Mesenchymal stem cell (in vitro differentiated cells and primary cell): Measurements from ENCODE around the gene RPS18.

Experiments used
- DNase-seq: peaks from one replicate; pipeline ENCODE4 v3.0.0-alpha.2; 2013
- H2AFZ ChIP-seq: one replicate; pipeline ENCODE4 v1.6.1; 2013; ENCODE audit warnings: low read depth, mild to moderate bottlenecking, control low read depth, inconsistent platforms, low read length, moderate library complexity
- H2AK5ac ChIP-seq: 2 replicates; pipeline ENCODE4 v1.6.1; 2013; ENCODE audit warnings: low read length, moderate library complexity, mild to moderate bottlenecking, inconsistent platforms; ENCODE audit not compliant: severe bottlenecking
- H2BK120ac ChIP-seq: one replicate; pipeline ENCODE4 v1.6.1; 2013; ENCODE audit warnings: low read depth, mild to moderate bottlenecking, inconsistent platforms, low read length, moderate library complexity
- H2BK12ac ChIP-seq, 2 experiments: one replicate each; pipeline ENCODE4 v1.6.1; 2013; ENCODE audit warnings: inconsistent platforms in 2 of 2, low read length in 2 of 2, mild to moderate bottlenecking in 2 of 2, moderate library complexity in 2 of 2, control low read depth in 1 of 2
- H2BK15ac ChIP-seq: one replicate; pipeline ENCODE4 v1.6.1; 2013; ENCODE audit warnings: mild to moderate bottlenecking, low read depth, inconsistent platforms; ENCODE audit not compliant: poor library complexity, severe bottlenecking
- H2BK5ac ChIP-seq: 2 replicates; pipeline ENCODE4 v1.6.1; 2013; ENCODE audit warnings: low read depth, mild to moderate bottlenecking, low read length, control low read depth, inconsistent platforms; ENCODE audit not compliant: poor library complexity, severe bottlenecking
- H3K14ac ChIP-seq, 2 experiments: one replicate each; pipeline ENCODE4 v1.6.1; 2013; ENCODE audit warnings: inconsistent platforms in 2 of 2, low read length in 2 of 2, control low read depth in 1 of 2, mild to moderate bottlenecking in 1 of 2, moderate library complexity in 1 of 2
- H3K18ac ChIP-seq, 2 experiments: one replicate each; pipeline ENCODE4 v1.6.1; 2013; ENCODE audit warnings: inconsistent platforms in 2 of 2, low read length in 2 of 2, control low read depth in 1 of 2, low read depth in 1 of 2, mild to moderate bottlenecking in 1 of 2
- H3K23ac ChIP-seq, 2 experiments: one replicate each; pipeline ENCODE4 v1.6.1; 2013; ENCODE audit warnings: inconsistent platforms in 2 of 2, low read length in 2 of 2, mild to moderate bottlenecking in 2 of 2, moderate library complexity in 2 of 2, control low read depth in 1 of 2
- H3K27ac ChIP-seq: 2 replicates; pipeline ENCODE4 v1.5.1; 2013; ENCODE audit warnings: mild to moderate bottlenecking, moderate library complexity, low read length, control low read depth, inconsistent platforms; ENCODE audit not compliant: poor library complexity, severe bottlenecking
- H3K27me3 ChIP-seq, 2 experiments: 2 replicates each; pipeline versions ENCODE4 v1.6.1 to v1.7.0; 2013; ENCODE audit warnings: low read length in 2 of 2, mild to moderate bottlenecking in 2 of 2, moderate library complexity in 2 of 2, control low read depth in 1 of 2, inconsistent platforms in 1 of 2; ENCODE audit not compliant: control insufficient read depth in 1 of 2, insufficient read depth in 1 of 2
- H3K36me3 ChIP-seq, 2 experiments: 2 replicates each; pipeline versions ENCODE4 v1.6.1 to v1.7.0; 2013; ENCODE audit warnings: low read length in 2 of 2, control low read depth in 1 of 2, inconsistent platforms in 1 of 2, low read depth in 1 of 2, mild to moderate bottlenecking in 1 of 2; ENCODE audit not compliant: insufficient read depth in 2 of 2, control insufficient read depth in 1 of 2
- H3K4ac ChIP-seq, 2 experiments: one replicate each; pipeline ENCODE4 v1.6.1; 2013; ENCODE audit warnings: inconsistent platforms in 2 of 2, low read length in 2 of 2, mild to moderate bottlenecking in 2 of 2, moderate library complexity in 2 of 2, control low read depth in 1 of 2, low read depth in 1 of 2
- H3K4me1 ChIP-seq: 2 replicates; pipeline ENCODE4 v1.6.1; 2013; ENCODE audit warnings: low read depth, low read length, control low read depth; ENCODE audit not compliant: control insufficient read depth, insufficient read depth
- H3K4me2 ChIP-seq: 2 replicates; pipeline ENCODE4 v1.6.1; 2013; ENCODE audit warnings: low read length, mild to moderate bottlenecking, inconsistent platforms; ENCODE audit not compliant: poor library complexity, severe bottlenecking
- H3K4me3 ChIP-seq, 2 experiments: 2 replicates each; pipeline versions ENCODE4 v1.5.1 to v1.7.0; 2013; ENCODE audit warnings: low read length in 2 of 2, mild to moderate bottlenecking in 2 of 2, control low read depth in 1 of 2, low read depth in 1 of 2; ENCODE audit not compliant: insufficient read depth in 1 of 2
- H3K79me1 ChIP-seq: replicated peaks from 2 replicates; pipeline ENCODE4 v1.6.1; 2013; ENCODE audit warnings: mild to moderate bottlenecking, control low read depth, low read length, inconsistent platforms; ENCODE audit not compliant: poor library complexity, severe bottlenecking
- H3K9ac ChIP-seq: 2 replicates; pipeline ENCODE4 v1.7.0; 2013; ENCODE audit warnings: mild to moderate bottlenecking, low read length, moderate library complexity
- H3K9me3 ChIP-seq: 2 replicates; pipeline ENCODE4 v1.7.0; 2013; ENCODE audit warnings: mild to moderate bottlenecking, low read length; ENCODE audit not compliant: control insufficient read depth
- H4K8ac ChIP-seq: one replicate; pipeline ENCODE4 v1.6.1; 2013; ENCODE audit warnings: inconsistent platforms, mild to moderate bottlenecking, low read length, moderate library complexity
- H4K91ac ChIP-seq: one replicate; pipeline ENCODE4 v1.6.1; 2013; ENCODE audit warnings: mild to moderate bottlenecking, low read length, inconsistent platforms
- WGBS: methylation state at CpG from one replicate; pipeline ENCODE4 v1.1.7; 2013; ENCODE audit warnings: mixed read lengths; 5-methylcytosine and 5-hydroxymethylcytosine counted together

The RPS18 gene

DNA sequence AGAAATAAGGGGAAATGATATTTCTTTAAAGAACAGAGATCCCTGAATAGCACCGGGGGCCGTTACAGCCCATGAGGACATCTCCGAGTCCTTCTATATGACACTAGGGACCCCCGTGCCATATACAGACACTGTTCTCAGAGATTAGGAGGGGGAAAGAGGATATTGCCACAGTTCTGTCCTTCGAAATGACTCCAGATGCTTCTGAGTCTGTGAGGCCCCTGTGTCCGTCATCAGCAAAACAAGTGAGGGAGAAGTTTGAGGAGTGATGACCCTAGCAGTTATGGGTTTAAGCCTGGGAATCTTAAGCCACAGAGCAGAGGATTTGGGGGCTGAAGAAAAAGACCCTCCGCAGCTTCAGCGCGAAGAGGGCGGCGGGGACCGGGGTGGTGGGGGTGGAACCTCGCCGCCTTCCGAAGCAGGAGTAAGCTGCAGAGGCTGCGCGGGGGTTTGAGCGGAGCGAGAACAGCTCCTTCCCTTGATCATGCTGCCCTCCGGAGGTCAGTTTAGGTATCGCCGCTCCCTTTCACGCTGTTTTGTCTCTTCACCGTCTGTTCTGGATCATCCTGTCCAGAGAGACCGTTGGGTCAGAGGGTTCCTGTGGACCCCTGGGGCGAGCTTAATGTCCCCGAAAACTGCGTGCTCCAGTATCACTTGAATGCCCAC lies 23.8 kb upstream of the RPS18 start:
- Histone ChIP-seq H3K4me2 (peak overlapping the region; percentile 95), H3K23ac (no peak overlapping the region), H3K4me3 (peak overlapping the region; percentile 61 to 72), H4K8ac (peak overlapping the region; percentile 74), H3K9ac (peak overlapping the region; percentile 88), H3K36me3 (peaks cover 9 to 14% of the 10 kb centered on the region in 2 experiments), H2AK5ac (no peak overlapping the region), H4K91ac (peak overlapping the region; percentile 14), H2BK120ac (peak overlapping the region; percentile 74), H3K9me3 (no peaks in the 10 kb centered on the region), H3K4ac (peak overlapping the region; percentile 27 to 87), H3K18ac (peak overlapping the region; percentile 79 to 93), H3K27me3 (peaks cover 0 to 5% of the 10 kb centered on the region in 2 experiments), H3K4me1 (peaks cover 14% of the 10 kb centered on the region), H2BK12ac (peak overlapping the region; percentile 33 to 68), H3K14ac (no peak overlapping the region), H2AFZ (peak overlapping the region; percentile 73), H3K27ac (peak overlapping the region; percentile 66), H2BK5ac (no peak overlapping the region), H3K79me1 (peaks cover 12% of the 10 kb centered on the region), H2BK15ac (peak overlapping the region; percentile 4)
- 6% methylated on average over 28 of the region's 28 CpGs for WGBS
- DNase-seq = peak; percentile 89

DNA sequence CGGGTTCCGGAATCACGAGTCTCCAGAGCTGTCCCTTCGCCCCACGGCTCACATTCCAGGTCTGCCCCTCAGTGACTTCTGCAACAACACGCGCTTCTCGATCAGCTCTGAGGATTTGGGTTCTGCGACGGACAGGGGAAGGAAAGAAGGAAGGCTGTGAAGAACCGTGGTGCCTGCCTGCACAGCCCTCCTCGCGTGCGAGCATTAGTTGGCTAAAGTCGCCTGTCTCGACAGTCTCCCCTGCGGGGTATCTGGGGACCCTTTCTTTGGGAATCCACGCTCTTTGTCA lies 23.3 kb upstream of the RPS18 start:
- Histone ChIP-seq H3K36me3 (peaks cover 9 to 14% of the 10 kb centered on the region in 2 experiments), H3K18ac (peak overlapping the region; percentile 79 to 93), H2AK5ac (no peak overlapping the region), H3K27ac (peak overlapping the region; percentile 66), H2BK120ac (peak overlapping the region; percentile 74), H3K9ac (peak overlapping the region; percentile 88), H3K14ac (peak overlapping the region in 1 of 2 experiments; percentile 31), H3K9me3 (no peaks in the 10 kb centered on the region), H3K4ac (peak overlapping the region; percentile 27 to 87), H4K8ac (peak overlapping the region; percentile 71), H2BK5ac (no peak overlapping the region), H2BK15ac (no peak overlapping the region), H4K91ac (peak overlapping the region; percentile 14), H3K4me1 (peaks cover 14% of the 10 kb centered on the region), H3K4me2 (peak overlapping the region; percentile 95), H2AFZ (peak overlapping the region; percentile 73), H3K4me3 (peak overlapping the region; percentile 61 to 72), H2BK12ac (peak overlapping the region; percentile 33 to 68), H3K23ac (peak overlapping the region in 1 of 2 experiments; percentile 75), H3K27me3 (peaks cover 0 to under 1% of the 10 kb centered on the region in 2 experiments), H3K79me1 (peaks cover 12% of the 10 kb centered on the region)
- peak; percentile 80 for DNase-seq
- 7% methylated on average over 17 of the region's 18 CpGs for WGBS

DNA sequence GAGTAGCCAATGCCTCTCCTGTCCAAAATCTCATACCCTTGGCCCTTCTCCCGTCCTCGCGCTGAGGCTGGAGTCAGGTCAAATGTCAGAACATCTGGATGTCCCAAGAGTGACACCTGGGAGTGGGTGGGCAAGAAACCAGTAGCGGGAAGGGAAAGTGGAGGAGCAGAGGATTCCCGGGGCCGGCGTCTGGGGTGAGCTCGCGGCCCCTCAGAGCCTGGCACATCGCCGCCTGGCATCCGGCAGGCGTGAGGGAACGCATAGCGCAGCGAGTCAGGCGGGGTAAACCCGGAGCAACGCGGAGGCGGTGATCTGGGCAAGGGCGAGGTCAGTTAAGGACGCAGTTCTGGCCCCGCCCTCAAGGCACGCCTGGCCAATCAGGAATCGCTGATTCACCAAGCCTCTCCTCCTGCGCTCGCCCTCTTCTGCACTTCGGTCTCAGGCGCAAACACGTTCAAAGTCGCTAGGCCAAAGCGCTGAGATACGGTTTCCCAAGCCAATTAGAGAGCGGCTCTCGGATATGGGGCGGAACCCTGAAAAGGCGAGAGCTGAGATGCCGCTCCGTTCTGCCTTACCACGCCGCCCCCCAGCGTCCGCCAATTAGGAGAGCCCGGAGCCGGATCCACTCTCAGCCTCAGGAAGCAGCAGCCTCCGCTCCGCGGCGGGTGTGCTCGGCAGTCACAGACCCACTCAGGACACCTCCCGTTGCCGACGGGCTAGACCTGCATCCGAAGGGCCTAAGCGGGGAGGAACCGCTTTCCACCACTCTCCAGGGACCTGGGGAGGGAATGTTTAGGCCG lies 22.7 kb upstream of the RPS18 start:
- Histone ChIP-seq H3K9ac (peak overlapping the region; percentile 97), H4K91ac (peak overlapping the region; percentile 96)

More for the DNA sequence above, 22.7 kb upstream of the RPS18 start:
- H2BK5ac ChIP-seq = no peak overlapping the region
- H3K4ac ChIP-seq = peak overlapping the region; percentile 49 to 87
- peak overlapping the region; percentile 97 for H3K27ac ChIP-seq
- H3K4me3 ChIP-seq = peak overlapping the region; percentile 67 to 89
- H2BK15ac ChIP-seq = peak overlapping the region; percentile 87
- H2BK120ac ChIP-seq = peak overlapping the region; percentile 74
- peak overlapping the region in 1 of 2 experiments; percentile 94 for H3K14ac ChIP-seq
- peaks cover 12% of the 10 kb centered on the region for H3K79me1 ChIP-seq
- H3K18ac ChIP-seq = peak overlapping the region; percentile 93 to 96
- peaks cover 9 to 14% of the 10 kb centered on the region in 2 experiments for H3K36me3 ChIP-seq
- peak overlapping the region; percentile 31 for H2AK5ac ChIP-seq
- peak overlapping the region; percentile 100 for H4K8ac ChIP-seq
- peak overlapping the region; percentile 79 for H2AFZ ChIP-seq
- no peaks in the 10 kb centered on the region for H3K27me3 ChIP-seq
- peak overlapping the region in 1 of 2 experiments; percentile 75 for H3K23ac ChIP-seq
- peaks cover 14% of the 10 kb centered on the region for H3K4me1 ChIP-seq
- peak overlapping the region; percentile 95 for H3K4me2 ChIP-seq
- DNase-seq = peak; percentile 100
- under 1% methylated on average over 57 of the region's 58 CpGs for WGBS
- H3K9me3 ChIP-seq = no peaks in the 10 kb centered on the region
- peak overlapping the region; percentile 61 to 68 for H2BK12ac ChIP-seq
